ENCODE measurements around the gene TBC1D22A. TPM values are rescaled to one million over a fixed set of nuclear protein-coding genes. Genes with fewer than 3 reads are reported as not detected.

The TBC1D22A gene
- total RNA-seq, 1 experiment from 2014 or later, result 8.2 TPM

DNA sequence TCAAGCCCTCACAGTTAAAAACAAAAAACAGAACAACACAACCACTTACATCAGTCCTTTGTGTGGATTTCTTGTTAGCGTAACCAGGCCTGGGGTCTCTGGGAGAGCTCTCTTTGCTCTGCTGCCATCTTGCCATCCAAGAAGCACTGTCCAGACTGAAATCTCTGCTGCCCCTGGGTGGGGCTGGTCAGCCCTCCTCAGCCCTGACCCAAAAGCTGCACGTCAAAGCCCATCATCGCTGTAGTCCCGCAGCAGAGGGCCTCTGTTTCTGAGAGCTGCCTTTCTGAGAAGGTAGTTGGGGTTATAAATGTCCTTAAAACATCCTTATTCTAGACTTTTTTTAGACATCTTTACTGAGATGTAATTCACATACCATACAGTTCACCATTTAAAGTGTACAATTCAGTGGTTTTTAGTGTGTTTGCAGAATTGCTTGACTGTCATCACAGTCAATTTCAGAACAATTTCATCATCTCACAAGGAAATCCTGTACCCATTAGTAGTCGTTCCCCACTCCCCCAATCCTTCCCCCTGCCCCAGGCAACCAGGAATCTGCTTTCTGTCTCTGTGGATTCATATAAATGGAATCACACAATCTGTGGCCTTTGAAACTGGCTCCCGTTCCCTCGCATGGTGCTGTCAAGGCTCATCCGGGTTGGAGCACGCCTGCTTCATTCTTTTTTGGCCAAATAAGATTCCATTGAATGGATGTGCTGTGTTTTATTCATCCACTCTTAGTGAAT, 94.9 kb downstream of the TBC1D22A start:
- peak; percentile 18 for DNase-seq
- Histone ChIP-seq H3K27me3 (ENCODE audit: control insufficient read depth, insufficient read depth, low read length) (no peaks in the 10 kb centered on the region), H3K4me3 (ENCODE audit: insufficient read depth, low read depth, low read length) (no peak overlapping the region), H3K36me3 (replicated peaks; ENCODE audit: control insufficient read depth, insufficient read depth, low read length) (no peaks in the 10 kb centered on the region; the same call in 1 of the 2 replicates)

DNA sequence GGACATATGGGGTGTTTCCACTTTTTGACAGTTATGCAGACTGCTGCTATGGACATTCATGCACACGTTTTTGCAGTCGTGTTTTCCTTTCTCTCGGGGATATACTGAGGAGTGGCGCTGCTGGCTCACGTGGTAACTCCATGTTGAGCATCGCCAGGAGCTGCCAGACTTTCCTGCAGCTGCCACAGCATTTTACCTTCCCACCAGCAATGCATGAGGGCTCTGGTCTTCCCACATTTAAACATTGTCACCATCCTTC, 95.4 kb downstream of the TBC1D22A start:
- no peaks in the 10 kb centered on the region; the same call in 1 of the 2 replicates for H3K36me3 ChIP-seq (replicated peaks; ENCODE audit: control insufficient read depth, insufficient read depth, low read length)
- DNase-seq, result no peak
- H3K27me3 ChIP-seq (ENCODE audit: control insufficient read depth, insufficient read depth, low read length), result no peaks in the 10 kb centered on the region
- no peak overlapping the region for H3K4me3 ChIP-seq (ENCODE audit: insufficient read depth, low read depth, low read length)

DNA sequence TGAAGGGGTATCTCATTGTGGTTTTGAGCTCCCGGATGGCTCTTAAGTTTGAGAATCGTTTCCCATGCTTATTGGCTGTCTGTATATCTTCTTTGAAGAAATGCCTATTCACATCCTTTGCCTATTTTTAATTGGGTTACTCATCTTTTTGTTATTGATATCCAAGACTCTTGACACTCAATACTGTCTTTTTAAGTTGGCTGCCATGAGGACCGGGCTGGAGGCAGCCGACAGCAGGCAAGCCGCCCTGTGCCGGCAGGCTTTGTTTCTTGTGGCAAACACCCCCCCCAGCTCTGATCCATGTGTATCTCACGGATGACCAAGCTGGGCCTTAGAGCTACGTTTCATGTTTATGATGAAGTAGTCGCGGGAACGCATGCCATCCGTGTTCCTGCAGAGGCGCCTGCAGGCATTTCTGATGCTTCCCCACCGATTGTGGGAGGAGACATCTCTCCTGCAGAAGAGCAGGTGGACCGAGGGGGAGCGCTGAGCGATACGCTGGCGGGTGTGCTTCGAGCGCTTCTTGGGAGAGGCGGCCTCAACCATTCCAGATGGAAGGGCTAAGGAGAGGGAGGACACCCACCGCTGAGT, 95.8 kb downstream of the TBC1D22A start:
- Histone ChIP-seq H3K27me3 (ENCODE audit: control insufficient read depth, insufficient read depth, low read length) (no peaks in the 10 kb centered on the region), H3K36me3 (replicated peaks; ENCODE audit: control insufficient read depth, insufficient read depth, low read length) (no peaks in the 10 kb centered on the region; the same call in 1 of the 2 replicates), H3K4me3 (ENCODE audit: insufficient read depth, low read depth, low read length) (no peak overlapping the region)
- peak; percentile 25 for DNase-seq

DNA sequence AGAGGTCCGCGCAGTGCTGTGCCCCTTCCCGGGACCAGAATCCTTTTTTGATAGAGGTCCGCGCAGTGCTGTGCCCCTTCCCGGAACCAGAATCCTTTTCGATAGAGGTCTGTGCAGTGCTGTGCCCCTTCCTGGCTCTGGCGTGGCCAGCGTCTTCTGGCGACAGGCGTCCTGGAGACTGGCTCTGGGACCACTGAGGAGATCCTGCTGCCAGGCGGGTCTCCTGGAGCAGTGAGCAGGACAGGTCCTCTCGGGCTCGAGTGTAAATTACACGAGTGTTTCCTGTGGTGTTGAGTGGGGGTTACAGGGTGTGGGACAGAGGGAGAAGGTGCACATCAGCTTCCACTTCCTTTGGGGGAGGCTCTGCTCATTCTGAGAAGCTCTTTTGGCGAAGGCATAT, 98.1 kb downstream of the TBC1D22A start:
- H3K27me3 ChIP-seq (ENCODE audit: control insufficient read depth, insufficient read depth, low read length), result no peaks in the 10 kb centered on the region
- no peak for DNase-seq
- no peak overlapping the region for H3K4me3 ChIP-seq (ENCODE audit: insufficient read depth, low read depth, low read length)

DNA sequence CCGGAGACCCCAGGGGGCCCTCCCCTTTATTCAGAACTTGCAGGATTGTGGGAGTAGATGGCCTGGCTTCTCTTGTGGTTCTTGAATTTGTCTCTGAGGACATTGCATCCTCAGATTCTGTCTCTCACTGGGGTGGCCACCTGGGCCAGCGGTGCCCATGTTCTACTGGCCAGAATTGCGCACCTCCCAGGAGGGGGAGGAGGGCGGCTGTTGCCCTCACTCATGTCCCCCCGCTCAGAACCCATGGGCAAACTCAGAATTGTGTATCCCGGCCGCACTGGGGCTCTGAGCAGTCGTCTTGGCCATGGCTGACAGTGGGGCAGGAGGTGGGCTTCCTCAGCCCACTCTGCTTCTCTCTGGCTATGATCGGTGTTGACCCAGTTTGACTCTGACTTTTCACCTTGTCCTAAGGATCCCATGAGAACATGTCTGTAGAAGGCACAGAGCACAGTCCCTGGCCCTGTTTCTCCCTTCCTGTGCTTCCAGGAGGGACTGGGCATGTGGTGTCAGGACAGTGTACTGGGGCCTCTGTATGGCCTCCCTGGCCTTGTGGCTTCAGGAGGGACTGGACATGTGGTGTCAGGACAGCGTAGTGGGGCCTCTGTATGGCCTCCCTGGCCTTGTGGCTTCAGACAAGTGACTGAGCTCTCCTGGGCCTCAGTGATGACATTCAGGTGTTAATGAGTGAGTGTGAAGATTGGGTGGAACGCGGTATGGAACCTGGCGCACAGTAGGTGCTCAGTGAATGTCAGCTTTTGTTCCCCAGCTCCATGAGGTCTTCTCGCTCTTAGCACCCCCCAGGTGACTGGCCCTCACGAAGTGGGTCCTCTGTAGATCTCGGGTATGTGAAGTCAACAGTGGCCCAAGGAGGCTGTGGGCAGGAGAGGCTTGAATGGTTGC, 99.3 kb downstream of the TBC1D22A start:
- no peak overlapping the region for H3K4me3 ChIP-seq (ENCODE audit: insufficient read depth, low read depth, low read length)
- no peak for DNase-seq
- H3K36me3 ChIP-seq (replicated peaks; ENCODE audit: control insufficient read depth, insufficient read depth, low read length), result no peaks in the 10 kb centered on the region
- no peaks in the 10 kb centered on the region for H3K27me3 ChIP-seq (ENCODE audit: control insufficient read depth, insufficient read depth, low read length)

More for the DNA sequence above, 98.1 kb downstream of the TBC1D22A start:
- H3K36me3 ChIP-seq (replicated peaks; ENCODE audit: control insufficient read depth, insufficient read depth, low read length), result no peaks in the 10 kb centered on the region; the same call in 1 of the 2 replicates

DNA sequence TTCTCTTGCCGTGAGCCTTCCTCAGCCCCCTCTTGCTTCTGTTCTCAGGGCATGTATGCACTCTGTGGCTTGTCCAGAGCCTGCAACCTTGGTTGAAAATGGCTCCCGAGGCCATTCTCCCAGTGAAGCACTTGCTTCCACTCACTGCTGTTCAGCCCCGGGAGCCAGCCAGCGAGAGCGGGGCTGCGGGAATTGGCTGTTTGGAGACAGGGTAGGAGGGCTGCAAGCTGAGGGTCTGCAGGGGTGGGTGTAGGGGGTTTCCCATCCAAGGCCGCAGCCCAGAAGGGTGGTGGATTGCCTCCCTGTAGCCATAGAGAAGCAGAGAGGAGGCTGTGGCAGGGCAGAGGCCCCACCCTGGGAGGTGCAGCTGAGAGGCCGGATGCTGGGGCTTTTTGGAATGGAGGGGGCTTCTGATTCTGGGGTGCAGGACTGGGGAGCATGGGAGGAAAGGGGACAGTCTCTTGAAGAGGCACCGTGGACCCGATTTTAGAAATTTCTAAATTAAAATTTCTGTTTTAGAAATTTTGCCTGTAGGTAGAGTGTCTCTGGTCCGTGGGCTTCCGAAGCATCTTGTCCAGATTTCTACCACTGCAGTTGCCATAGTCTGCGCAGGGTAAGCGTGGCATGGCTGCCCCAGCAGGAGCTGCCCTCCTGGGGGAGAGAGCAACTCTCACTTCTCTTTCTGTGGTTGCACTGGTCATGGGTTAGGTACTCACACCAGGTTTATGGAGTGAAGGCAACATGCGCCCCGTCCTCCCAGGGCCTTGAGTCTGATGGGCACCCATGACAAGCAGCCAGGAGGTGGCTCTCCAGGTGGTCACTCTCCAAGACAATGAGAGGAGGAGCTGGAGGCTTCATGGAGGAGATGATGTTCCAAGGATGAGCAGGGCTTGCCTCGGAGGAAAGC, 100.2 kb downstream of the TBC1D22A start:
- Histone ChIP-seq H3K4me3 (ENCODE audit: insufficient read depth, low read depth, low read length) (no peak overlapping the region), H3K27me3 (ENCODE audit: control insufficient read depth, insufficient read depth, low read length) (no peaks in the 10 kb centered on the region), H3K36me3 (replicated peaks; ENCODE audit: control insufficient read depth, insufficient read depth, low read length) (no peaks in the 10 kb centered on the region)
- no peak for DNase-seq

DNA sequence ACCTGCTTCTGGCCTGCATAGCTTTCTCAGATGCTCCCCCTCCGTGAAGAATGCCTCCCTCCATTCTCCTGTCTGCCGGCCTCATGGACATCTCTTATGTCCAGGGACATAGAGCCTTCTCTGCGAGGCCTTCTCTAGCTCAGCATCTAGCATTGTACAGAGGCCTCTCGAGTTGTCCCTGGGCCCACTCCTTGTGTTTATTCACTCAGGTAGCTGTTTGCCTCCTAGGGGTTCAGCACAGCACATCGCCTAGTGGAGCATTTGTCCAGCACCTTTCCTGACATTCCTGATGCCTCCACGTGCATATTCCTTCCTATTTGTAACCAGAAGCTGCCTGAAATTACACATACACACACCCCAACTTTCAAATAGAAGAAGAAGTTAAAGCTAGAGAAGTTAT, 101.3 kb downstream of the TBC1D22A start:
- no peaks in the 10 kb centered on the region for H3K27me3 ChIP-seq (ENCODE audit: control insufficient read depth, insufficient read depth, low read length)
- no peak overlapping the region for H3K4me3 ChIP-seq (ENCODE audit: insufficient read depth, low read depth, low read length)
- H3K36me3 ChIP-seq (replicated peaks; ENCODE audit: control insufficient read depth, insufficient read depth, low read length), result no peaks in the 10 kb centered on the region
- no peak for DNase-seq

DNA sequence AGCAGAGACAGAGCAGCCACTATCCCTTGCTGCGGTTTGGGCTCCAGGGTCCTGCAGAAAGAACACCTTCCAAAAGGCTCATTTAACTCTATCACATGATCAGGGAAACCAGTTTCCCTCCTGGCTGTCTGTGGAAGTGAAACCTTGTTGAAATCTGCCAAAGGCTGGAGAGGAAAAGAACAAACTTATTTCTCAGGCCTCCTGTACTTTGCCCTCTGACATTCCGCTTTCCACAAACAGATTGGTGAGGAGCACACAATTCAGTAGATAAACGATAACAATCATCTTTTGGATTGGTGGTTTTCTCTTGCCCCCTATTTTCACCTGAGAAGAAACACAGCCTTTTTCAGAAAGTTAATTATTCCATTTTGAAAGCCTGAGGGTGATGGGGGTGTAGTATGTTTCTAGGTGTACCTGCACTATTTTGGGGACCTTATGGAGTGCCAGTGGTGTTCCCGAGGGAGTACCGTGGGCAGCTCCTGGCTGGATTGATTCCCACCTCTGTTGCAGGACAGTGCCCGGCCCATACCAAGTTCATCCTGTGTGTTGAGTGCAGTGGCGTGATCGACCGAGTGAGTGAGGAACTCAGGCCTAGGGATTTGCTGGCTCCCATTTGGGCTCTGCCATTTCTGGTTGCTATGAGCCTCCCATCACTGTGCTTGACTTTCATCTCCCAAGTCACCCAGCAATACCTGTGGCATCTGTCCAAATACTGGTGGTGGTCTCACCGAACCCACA, 102.0 kb downstream of the TBC1D22A start:
- Histone ChIP-seq H3K4me3 (ENCODE audit: insufficient read depth, low read depth, low read length) (no peak overlapping the region), H3K27me3 (ENCODE audit: control insufficient read depth, insufficient read depth, low read length) (no peaks in the 10 kb centered on the region), H3K36me3 (replicated peaks; ENCODE audit: control insufficient read depth, insufficient read depth, low read length) (no peaks in the 10 kb centered on the region)
- no peak for DNase-seq

DNA sequence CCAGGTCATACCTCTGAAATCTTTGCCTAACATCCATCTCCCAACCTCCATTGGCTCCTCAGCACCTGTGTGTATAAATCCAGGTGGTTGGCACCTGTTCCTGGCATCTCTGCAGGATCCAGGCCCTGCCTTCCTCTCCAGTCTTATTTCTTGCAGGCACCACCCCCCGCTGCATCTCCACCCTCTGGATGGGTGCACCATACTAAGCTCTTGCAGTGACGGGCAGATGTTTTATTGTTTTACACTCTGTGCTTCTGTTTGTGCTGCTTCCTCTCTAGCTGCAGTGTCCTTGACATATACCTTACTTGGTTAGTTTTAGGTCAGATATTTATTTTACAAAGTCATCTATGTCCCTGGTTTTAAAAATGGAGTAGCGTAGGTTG, 102.6 kb downstream of the TBC1D22A start:
- DNase-seq, result no peak
- H3K27me3 ChIP-seq (ENCODE audit: control insufficient read depth, insufficient read depth, low read length), result no peaks in the 10 kb centered on the region
- no peak overlapping the region for H3K4me3 ChIP-seq (ENCODE audit: insufficient read depth, low read depth, low read length)
- H3K36me3 ChIP-seq (replicated peaks; ENCODE audit: control insufficient read depth, insufficient read depth, low read length), result no peaks in the 10 kb centered on the region

DNA sequence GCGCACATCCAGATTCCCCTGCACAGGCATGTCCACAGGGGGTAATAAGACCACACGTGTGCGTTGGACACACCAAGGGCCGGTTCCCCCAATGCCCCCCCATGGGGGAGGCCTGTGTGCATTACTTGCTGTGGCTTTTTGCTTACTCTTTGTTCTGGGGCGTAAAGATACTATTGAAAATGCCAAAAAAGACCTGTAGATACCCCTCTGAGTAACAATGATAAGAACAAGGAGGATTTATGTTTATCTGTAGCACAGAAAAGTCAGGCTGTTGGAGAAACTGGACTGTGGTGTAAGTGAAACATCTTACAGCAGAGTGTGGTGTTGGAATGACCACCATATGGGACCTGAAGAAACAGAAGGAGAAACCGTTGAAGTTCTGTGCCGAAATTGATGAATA, 103.2 kb downstream of the TBC1D22A start:
- Histone ChIP-seq H3K27me3 (ENCODE audit: control insufficient read depth, insufficient read depth, low read length) (no peaks in the 10 kb centered on the region), H3K36me3 (replicated peaks; ENCODE audit: control insufficient read depth, insufficient read depth, low read length) (no peaks in the 10 kb centered on the region), H3K4me3 (ENCODE audit: insufficient read depth, low read depth, low read length) (no peak overlapping the region)
- no peak for DNase-seq

DNA sequence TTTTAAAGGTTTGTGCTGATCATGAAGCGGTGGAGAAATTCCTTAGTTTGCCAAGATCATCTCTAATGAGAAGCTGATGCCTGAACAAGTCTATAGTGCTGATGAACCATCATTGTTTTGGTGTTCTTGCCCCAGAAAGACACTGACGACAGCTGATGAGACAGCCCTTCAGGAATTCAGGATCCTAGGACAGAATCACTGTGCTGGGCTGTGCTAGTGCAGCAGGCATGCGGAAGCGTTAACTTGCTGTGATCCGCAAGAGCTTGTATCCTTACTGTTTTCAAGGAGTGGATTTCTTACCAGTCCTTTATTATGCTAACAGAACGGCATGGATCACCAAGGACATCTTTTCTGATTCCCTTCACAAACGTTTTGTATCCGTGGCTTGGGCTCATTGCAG, 104.1 kb downstream of the TBC1D22A start:
- H3K36me3 ChIP-seq (replicated peaks; ENCODE audit: control insufficient read depth, insufficient read depth, low read length), result no peaks in the 10 kb centered on the region
- DNase-seq, result peak; percentile 54
- H3K27me3 ChIP-seq (ENCODE audit: control insufficient read depth, insufficient read depth, low read length), result no peaks in the 10 kb centered on the region
- no peak overlapping the region for H3K4me3 ChIP-seq (ENCODE audit: insufficient read depth, low read depth, low read length)

DNA sequence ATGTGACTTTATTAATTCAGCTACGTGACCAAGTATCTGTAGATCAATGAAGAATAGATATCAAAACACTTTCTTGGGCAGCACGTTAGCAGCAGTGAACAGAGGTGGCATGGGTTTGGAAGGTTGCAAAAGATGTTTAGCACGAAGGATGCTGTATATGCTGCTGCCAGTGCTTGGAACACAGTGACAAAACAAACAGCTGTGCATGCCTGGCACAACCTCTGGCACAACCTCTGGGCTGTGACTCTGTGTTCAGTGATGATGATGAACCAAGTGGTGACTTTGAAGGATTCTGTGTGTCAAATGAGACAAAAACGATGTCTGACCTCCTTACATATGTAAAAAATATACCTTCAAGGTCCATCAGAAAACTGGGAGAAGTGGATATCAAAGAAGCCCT, 104.7 kb downstream of the TBC1D22A start:
- DNase-seq, result no peak

DNA sequence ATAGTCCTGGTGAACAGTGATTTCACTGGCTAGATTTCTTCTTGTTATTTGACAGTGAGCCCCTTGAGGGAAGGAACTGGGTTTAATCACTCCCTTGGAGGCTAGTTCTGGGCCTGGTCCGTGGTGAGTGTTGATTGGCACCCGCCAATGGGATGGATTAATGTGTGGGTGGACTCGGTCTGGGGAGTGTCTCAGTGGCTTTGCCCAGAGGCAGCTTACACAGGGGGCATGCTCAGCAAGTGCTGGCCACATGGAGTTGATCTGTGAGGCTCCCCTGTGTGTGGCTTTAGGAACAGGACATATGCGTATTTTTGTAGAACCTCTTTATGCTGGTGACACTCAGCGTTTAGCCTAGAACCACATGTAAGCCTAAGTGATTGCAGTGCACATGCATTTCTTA, 106.9 kb downstream of the TBC1D22A start:
- Histone ChIP-seq H3K4me3 (ENCODE audit: insufficient read depth, low read depth, low read length) (no peak overlapping the region), H3K36me3 (replicated peaks; ENCODE audit: control insufficient read depth, insufficient read depth, low read length) (no peaks in the 10 kb centered on the region), H3K27me3 (ENCODE audit: control insufficient read depth, insufficient read depth, low read length) (no peaks in the 10 kb centered on the region)
- DNase-seq, result no peak

More for the DNA sequence above, 104.7 kb downstream of the TBC1D22A start:
- no peaks in the 10 kb centered on the region for H3K27me3 ChIP-seq (ENCODE audit: control insufficient read depth, insufficient read depth, low read length)
- H3K36me3 ChIP-seq (replicated peaks; ENCODE audit: control insufficient read depth, insufficient read depth, low read length), result no peaks in the 10 kb centered on the region
- H3K4me3 ChIP-seq (ENCODE audit: insufficient read depth, low read depth, low read length), result no peak overlapping the region
